Suprapubic skin (tissue), 4 donors: Measurements from ENCODE around the gene CRYM. TPM values are rescaled to one million over a fixed set of nuclear protein-coding genes. Genes with fewer than 3 reads are reported as not detected.
"Not testable (repeated sequence)": the region's sequence is repeated elsewhere in the genome, so short reads cannot be mapped to it uniquely, and the experiment has no call there.

Source experiments
- DNase-seq, 2 donors: peaks; one replicate each; pipeline ENCODE4 v3.0.0-alpha.2; 2019; ENCODE audit warnings: low spot score in 2 of 2
- H3K27ac ChIP-seq: fragments of 200-600 bp; sonication (generic); one replicate; pipeline ENCODE4 v1.5.1; 2019
- H3K27me3 ChIP-seq: fragments of 200-600 bp; sonication (generic); one replicate; pipeline ENCODE4 v1.5.1; 2019
- H3K36me3 ChIP-seq: fragments of 200-600 bp; sonication (generic); one replicate; pipeline ENCODE4 v1.5.1; 2019
- H3K4me1 ChIP-seq: fragments of 200-600 bp; sonication (generic); one replicate; pipeline ENCODE4 v1.5.1; 2019
- H3K4me3 ChIP-seq: fragments of 200-600 bp; sonication (generic); one replicate; pipeline ENCODE4 v1.5.1; 2019; ENCODE audit warnings: mild to moderate bottlenecking
- H3K9me3 ChIP-seq: fragments of 200-600 bp; sonication (generic); one replicate; pipeline ENCODE4 v1.5.1; 2019
- CTCF ChIP-seq, 2 donors: fragments of 200-600 bp in 1 of 2; fragments of 450-650 bp in 1 of 2; sonication (generic) in 1 of 2; IDR thresholded peaks; one replicate each; pipeline ENCODE4 v1.5.1; 2016 to 2019; ENCODE audit warnings: antibody characterized with exemption in 2 of 2, mild to moderate bottlenecking in 1 of 2, moderate library complexity in 1 of 2
- EP300 ChIP-seq: sonication (generic); formaldehyde crosslinking; IDR thresholded peaks from one replicate; pipeline ENCODE4 v1.6.1; 2017; ENCODE audit warnings: antibody characterized with exemption
- POLR2A ChIP-seq, 2 donors: fragments of 450-650 bp; IDR thresholded peaks; one replicate each; pipeline ENCODE4 v1.6.1; 2017; ENCODE audit warnings: antibody characterized with exemption in 2 of 2, mild to moderate bottlenecking in 2 of 2, moderate library complexity in 2 of 2
- POLR2AphosphoS5 ChIP-seq, 3 donors: sonication (generic); formaldehyde crosslinking; IDR thresholded peaks; one replicate each; pipeline ENCODE4 v1.6.1; 2017; ENCODE audit warnings: antibody characterized with exemption in 3 of 3
- WGBS: methylation state at CpG from one replicate; pipeline ENCODE4 v1.1.5; 2018; 5-methylcytosine and 5-hydroxymethylcytosine counted together
- total RNA-seq, 4 donors: library from RNA; depleted of rRNA; stranded (reverse); fragments of >200 nt; gene quantifications; one replicate each; pipeline ENCODE4 v1.1.0, GENCODE V29; 2016

CRYM gene
- total RNA-seq, 4 donors from 2014 or later = 0.91 to 13.2 (median 5.5) TPM

- no peaks in the 10 kb centered on the region for H3K36me3 ChIP-seq
- TF ChIP-seq POLR2A (IDR thresholded peaks at IDR 0.05) (no peak), CTCF (IDR thresholded peaks at IDR 0.05) (no peak), POLR2AphosphoS5 (IDR thresholded peaks at IDR 0.05) (no peak), EP300 (no peak)
Observed at GRCh38 chr16:21314339-21314738, 36.2 kb upstream of the CRYM start.

GRCh38 chr16:21312863-21313372 lies 34.8 kb upstream of the CRYM start:
- not testable (repeated sequence) for H3K4me1 ChIP-seq, H3K9me3 ChIP-seq, H3K4me3 ChIP-seq, DNase-seq, H3K27me3 ChIP-seq, H3K36me3 ChIP-seq, H3K27ac ChIP-seq
- WGBS = 96% methylated on average over 10 of the region's 25 CpGs

More at GRCh38 chr16:21314339-21314738, 36.2 kb upstream of the CRYM start:
- Histone ChIP-seq H3K9me3 (no peaks in the 10 kb centered on the region), H3K27ac (no peak overlapping the region), H3K4me3 (no peak overlapping the region), H3K4me1 (no peaks in the 10 kb centered on the region), H3K27me3 (no peaks in the 10 kb centered on the region)
- DNase-seq = no peak
- WGBS = 100% methylated on average over 1 of the region's 1 CpG

GRCh38 chr16:21312046-21312445 lies 34.0 kb upstream of the CRYM start:
- not testable (repeated sequence) for H3K4me3 ChIP-seq, H3K27ac ChIP-seq, H3K9me3 ChIP-seq, H3K27me3 ChIP-seq, H3K4me1 ChIP-seq, H3K36me3 ChIP-seq, DNase-seq
- WGBS = 97% methylated on average over 14 of the region's 18 CpGs

- not testable (repeated sequence) for H3K9me3 ChIP-seq, DNase-seq, H3K27ac ChIP-seq, H3K27me3 ChIP-seq, H3K36me3 ChIP-seq, H3K4me3 ChIP-seq
- WGBS = 96% methylated on average over 5 of the region's 5 CpGs
- peaks cover 19% of the 10 kb centered on the region for H3K4me1 ChIP-seq
Observed at GRCh38 chr16:21306712-21307111, 28.6 kb upstream of the CRYM start.

- TF ChIP-seq POLR2AphosphoS5 (IDR thresholded peaks at IDR 0.05) (peak in 1 of 3 donors; percentile 17), CTCF (IDR thresholded peaks at IDR 0.05) (no peak), EP300 (no peak), POLR2A (IDR thresholded peaks at IDR 0.05) (peak in 1 of 2 donors; percentile 19)
- DNase-seq = no peak
- 47% methylated on average over 4 of the region's 4 CpGs for WGBS
- H3K27me3 ChIP-seq = no peaks in the 10 kb centered on the region
- H3K4me1 ChIP-seq = peaks cover 31% of the 10 kb centered on the region
- peak overlapping the region; percentile 97 for H3K27ac ChIP-seq
- H3K9me3 ChIP-seq = no peaks in the 10 kb centered on the region
- peak overlapping the region; percentile 81 for H3K4me3 ChIP-seq
- H3K36me3 ChIP-seq = no peaks in the 10 kb centered on the region
Observed at GRCh38 chr16:21302898-21303528, 24.9 kb upstream of the CRYM start.

GRCh38 chr16:21302454-21302853 lies 24.4 kb upstream of the CRYM start:
- 38% methylated on average over 3 of the region's 3 CpGs for WGBS
- peak overlapping the region; percentile 81 for H3K4me3 ChIP-seq
- H3K4me1 ChIP-seq = peaks cover 31% of the 10 kb centered on the region
- peak overlapping the region; percentile 97 for H3K27ac ChIP-seq
- no peaks in the 10 kb centered on the region for H3K9me3 ChIP-seq
- H3K27me3 ChIP-seq = no peaks in the 10 kb centered on the region
- DNase-seq = no peak
- no peak for TF ChIP-seq CTCF (IDR thresholded peaks at IDR 0.05)
- H3K36me3 ChIP-seq = no peaks in the 10 kb centered on the region

- Histone ChIP-seq H3K27me3 (no peaks in the 10 kb centered on the region), H3K9me3 (no peaks in the 10 kb centered on the region), H3K4me3 (peak overlapping the region; percentile 81), H3K36me3 (no peaks in the 10 kb centered on the region), H3K27ac (peak overlapping the region; percentile 97), H3K4me1 (peaks cover 31% of the 10 kb centered on the region)
- no peak for DNase-seq
- WGBS = under 1% methylated on average over 17 of the region's 17 CpGs
- TF ChIP-seq EP300 (no peak), POLR2AphosphoS5 (IDR thresholded peaks at IDR 0.05) (no peak), CTCF (IDR thresholded peaks at IDR 0.05) (no peak), POLR2A (IDR thresholded peaks at IDR 0.05) (no peak)
Observed at GRCh38 chr16:21301895-21302291, 23.8 kb upstream of the CRYM start.
